DND-41 (cell line): ENCODE measurements around the gene TSPAN5.

ENCODE experiments used
- EZH2 ChIP-seq: IDR thresholded peaks from 3 replicates; pipeline ENCODE4 v1.6.1; 2012; ENCODE audit warnings: borderline replicate concordance, low read depth, mild to moderate bottlenecking, moderate library complexity, low read length, inconsistent platforms; ENCODE audit not compliant: severe bottlenecking
- TF ChIP-seq, protein P1 (sequence below): IDR thresholded peaks from 2 replicates; pipeline ENCODE4 v1.5.1; 2012; ENCODE audit warnings: borderline replicate concordance, low read length, moderate library complexity, mild to moderate bottlenecking; ENCODE audit not compliant: poor library complexity, severe bottlenecking; ENCODE audit errors: extremely low read depth

- no peak for TF ChIP-seq EZH2
- TF ChIP-seq, protein P1, sequence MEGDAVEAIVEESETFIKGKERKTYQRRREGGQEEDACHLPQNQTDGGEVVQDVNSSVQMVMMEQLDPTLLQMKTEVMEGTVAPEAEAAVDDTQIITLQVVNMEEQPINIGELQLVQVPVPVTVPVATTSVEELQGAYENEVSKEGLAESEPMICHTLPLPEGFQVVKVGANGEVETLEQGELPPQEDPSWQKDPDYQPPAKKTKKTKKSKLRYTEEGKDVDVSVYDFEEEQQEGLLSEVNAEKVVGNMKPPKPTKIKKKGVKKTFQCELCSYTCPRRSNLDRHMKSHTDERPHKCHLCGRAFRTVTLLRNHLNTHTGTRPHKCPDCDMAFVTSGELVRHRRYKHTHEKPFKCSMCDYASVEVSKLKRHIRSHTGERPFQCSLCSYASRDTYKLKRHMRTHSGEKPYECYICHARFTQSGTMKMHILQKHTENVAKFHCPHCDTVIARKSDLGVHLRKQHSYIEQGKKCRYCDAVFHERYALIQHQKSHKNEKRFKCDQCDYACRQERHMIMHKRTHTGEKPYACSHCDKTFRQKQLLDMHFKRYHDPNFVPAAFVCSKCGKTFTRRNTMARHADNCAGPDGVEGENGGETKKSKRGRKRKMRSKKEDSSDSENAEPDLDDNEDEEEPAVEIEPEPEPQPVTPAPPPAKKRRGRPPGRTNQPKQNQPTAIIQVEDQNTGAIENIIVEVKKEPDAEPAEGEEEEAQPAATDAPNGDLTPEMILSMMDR = no peak
Observed at GRCh38 chr4:98679738-98680137, 21.3 kb upstream of the TSPAN5 start.
